ENCODE measurements around the gene HDAC1.
"Not testable (repeated sequence)": the region's sequence is repeated elsewhere in the genome, so short reads cannot be mapped to it uniquely, and the experiment has no call there.

The HDAC1 gene

DNA sequence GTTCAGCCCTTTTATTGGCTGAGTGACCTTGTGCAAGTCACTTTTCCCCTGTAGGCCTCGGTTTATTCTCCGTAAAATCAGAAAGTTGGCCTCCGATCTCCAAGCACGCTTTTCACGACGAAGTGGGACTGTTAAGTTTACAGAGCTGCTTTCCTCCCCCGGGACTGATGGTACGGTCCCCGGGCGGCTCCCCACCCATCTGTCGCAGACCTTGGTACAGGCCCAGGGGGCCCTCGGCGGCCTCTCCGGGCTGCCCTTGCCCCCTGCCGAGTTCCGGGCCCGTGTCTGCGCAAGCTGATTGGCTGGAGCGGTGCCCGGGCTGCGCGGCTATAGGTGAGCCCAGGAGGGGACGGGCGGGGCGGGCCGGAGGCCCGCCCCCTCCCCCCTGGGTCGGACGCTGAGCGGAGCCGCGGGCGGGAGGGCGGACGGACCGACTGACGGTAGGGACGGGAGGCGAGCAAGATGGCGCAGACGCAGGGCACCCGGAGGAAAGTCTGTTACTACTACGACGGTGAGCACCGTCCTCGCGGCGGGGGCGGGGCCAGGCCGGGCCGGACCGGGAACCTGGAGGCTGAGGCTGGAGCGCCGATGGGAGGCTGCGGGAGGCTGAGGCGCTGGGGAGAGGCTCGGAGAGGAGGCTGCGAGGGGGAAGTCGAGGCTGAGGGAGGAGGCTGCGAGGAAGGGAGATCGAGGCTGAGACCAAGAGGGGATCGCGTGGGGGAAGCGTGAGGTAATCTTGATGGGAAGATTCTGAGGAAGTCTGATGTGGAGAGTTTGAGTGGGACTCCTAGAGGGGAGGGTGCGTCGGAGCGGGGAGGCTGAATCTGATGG is at the start of gene HDAC1:
Gene HDAC1, plus strand, starts transcription at position 376 of the 831 bp plus-strand sequence. Its CDS starts 87 bp downstream, at position 463.
- peak; percentile 84 for DNase-seq (ENCODE audit: low spot score)

DNA sequence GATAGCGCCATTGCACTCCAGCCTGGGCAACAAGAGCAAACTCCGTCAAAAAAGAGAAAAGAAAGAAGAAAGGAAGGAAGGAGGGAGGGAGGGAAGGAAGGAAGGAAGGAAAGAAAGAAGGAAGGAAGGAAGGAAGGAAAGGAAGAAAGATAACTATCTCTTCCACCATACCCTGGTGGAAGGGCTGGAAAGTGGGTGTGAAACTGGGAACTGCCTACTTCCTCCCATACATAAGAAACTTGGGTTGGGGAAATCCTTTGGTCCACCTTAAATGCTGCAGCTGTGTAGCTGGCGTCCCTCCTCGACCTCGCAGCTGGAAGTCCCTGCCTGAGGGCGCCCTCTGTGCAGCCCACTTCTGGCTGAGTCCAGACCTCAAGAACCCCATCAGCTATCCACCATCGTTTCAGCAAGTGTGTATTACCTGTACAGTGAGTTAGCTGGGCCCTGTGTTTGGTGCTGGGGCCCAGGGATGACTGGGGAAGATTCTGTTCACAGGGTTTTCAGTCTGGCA is 49.5 kb upstream of the HDAC1 start:
- peak; percentile 73 for DNase-seq (ENCODE audit: low spot score)

DNA sequence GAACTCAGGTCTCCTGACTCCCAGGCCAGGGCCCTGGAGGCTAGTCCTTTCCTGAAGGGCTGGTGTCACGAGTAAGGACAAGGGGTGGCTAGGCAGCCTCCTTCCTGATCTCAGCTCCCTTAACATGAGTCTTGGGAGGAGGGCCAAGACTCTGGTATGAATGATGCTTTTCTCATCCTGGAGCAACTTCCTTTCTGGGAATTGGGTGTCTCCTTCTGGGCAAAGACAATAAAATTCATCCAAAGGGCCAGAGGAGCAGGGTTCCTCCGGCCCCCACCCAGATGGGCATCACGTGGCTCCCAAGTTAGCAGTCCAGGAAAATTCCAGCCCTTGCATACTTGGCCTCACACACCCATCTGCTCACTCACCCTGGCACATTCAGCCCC is 45.0 kb upstream of the HDAC1 start, which contains the start of gene FAM167B:
Gene FAM167B, plus strand, starts transcription at position 335 of the 386 bp plus-strand sequence. CDS start 200 bp downstream, outside the sequence.
- no peak for DNase-seq (ENCODE audit: low spot score)

- no peak for DNase-seq (ENCODE audit: low spot score)
Observed at GRCh38 chr1:32247452-32247851, 44.4 kb upstream of the HDAC1 start.

- DNase-seq (ENCODE audit: low spot score), result no peak
Observed at GRCh38 chr1:32247983-32248889, 43.6 kb upstream of the HDAC1 start.

DNA sequence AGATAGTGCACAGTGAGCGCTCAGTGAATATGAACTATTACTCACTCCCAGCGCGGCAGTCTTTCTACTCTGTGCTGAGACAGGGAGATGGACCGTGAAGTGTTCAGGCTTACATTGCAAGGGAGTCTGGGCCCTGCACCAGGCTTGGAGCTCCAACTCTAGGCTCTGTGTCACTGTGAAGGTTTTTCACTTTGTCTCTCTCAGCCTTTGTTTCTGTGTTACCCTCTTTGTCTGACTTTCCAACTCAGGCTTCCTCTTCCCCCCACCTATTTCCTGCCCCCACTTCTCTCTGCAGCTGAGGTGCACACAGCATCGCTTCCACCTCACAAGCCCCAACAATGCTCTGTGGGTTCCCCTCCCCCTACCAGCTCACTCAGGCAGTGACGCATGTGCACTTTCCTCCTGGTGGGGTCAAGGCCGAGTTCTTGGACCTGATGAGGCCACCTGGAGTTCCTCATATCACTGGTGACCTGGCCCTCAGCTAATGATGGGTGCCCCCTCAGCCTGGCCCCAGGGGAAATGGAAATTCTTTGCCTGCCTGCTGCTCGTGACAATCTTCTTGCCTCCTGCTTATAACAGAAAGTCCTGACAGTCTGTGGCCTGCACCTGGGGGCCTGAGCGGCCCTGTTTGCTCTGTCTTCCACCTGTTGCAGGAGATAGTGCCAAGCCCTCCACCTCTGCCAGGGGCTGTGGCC is 41.9 kb upstream of the HDAC1 start:
- DNase-seq (ENCODE audit: low spot score), result no peak

GRCh38 chr1:32250893-32251716 is 40.8 kb upstream of the HDAC1 start, which contains the start of gene LCK:
Gene LCK (plus strand): TSS chr1:32251265. CDS start chr1:32274330, 23,065 bp downstream.
- no peak for DNase-seq (ENCODE audit: low spot score)

DNA sequence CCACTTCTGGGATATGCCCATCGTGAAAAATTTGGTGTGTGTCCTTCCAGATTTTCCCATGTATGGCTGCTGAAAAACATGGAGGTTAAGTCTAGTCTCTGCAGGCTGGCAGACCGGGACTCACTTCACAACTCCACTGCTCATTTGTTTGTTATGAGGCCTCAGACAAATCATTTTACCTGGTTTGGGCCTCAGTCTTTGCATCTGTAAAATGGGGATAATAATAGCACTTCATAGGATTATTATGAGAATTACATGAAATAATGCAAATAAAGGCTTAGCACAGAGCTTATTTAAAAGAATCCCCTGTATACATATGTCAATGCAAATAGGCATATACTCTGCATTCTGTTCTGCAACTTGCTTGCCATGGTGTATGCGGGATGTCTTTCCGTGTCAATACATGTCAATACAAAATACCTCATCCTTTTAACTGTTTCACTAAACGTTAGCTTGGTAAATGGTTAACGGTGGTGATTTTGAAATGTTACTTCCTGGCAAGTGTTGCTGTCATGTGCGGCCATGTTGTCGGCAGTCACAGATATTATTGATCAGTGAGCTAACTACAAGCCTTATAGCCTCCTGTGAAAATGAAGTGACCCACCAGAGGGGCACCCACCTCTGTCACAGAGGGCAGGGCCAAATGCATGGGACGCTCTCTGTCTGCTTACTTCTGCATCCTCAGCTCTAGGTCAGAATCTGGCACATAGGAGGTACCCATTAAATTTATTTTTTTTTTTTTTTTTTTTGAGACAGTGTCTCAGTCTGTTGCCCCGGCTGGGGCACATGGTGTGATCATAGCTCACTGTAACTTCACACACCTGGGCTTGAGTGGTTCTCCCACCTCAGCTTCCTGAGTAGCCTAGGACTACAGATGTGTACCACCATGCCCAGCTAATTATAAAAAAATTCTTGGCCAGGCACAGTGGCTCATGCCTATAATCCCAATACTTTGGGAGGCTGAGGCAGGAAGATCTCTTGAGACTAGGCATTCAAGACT is 36.5 kb upstream of the HDAC1 start:
- no peak for DNase-seq (ENCODE audit: low spot score)

- DNase-seq (ENCODE audit: low spot score), result no peak
Observed at GRCh38 chr1:32256473-32257226, 35.2 kb upstream of the HDAC1 start.

GRCh38 chr1:32257227-32257508 is 34.7 kb upstream of the HDAC1 start:
- DNase-seq (ENCODE audit: low spot score), result no peak

- DNase-seq (ENCODE audit: low spot score), result not testable (repeated sequence)
Observed at GRCh38 chr1:32263236-32263593, 28.7 kb upstream of the HDAC1 start.

DNA sequence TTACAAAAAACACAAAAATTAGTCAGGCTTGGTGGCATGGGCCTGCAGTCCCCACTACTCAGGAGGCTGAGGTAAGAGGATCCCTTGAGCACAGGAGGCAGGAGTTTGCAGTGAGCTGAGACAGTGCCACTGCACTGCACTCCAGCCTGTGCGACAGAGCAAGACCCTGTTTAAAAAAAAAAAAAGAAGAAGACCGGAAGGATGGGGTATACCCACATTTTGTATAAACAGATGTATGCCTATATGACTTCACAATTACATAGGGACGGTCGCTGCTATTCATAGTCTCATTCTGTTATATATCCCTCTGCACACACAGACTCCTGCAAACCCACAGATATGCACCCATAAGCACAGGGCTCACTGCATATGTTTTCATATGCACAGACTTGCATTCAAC is 28.1 kb upstream of the HDAC1 start:
- no peak for DNase-seq (ENCODE audit: low spot score)

DNA sequence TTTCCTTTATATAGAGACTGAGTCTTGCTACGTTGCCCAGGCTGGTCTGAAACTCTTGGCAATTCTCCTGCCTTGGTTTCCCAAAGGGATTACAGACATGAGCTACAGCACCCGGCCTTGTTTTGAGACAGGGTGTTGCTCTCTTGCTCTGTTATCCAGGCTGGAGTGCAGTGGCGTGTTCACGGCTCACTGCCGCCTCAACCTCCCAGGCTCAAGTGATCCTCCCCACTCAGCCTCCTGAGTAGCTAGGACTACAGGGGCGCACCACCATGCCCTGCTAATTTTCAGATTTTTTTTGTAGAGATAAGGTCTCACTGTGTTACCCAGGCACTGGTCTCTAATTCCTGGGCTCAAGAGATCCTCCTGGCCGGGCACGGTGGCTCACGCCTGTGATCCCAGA is 26.0 kb upstream of the HDAC1 start:
- DNase-seq (ENCODE audit: low spot score), result no peak

DNA sequence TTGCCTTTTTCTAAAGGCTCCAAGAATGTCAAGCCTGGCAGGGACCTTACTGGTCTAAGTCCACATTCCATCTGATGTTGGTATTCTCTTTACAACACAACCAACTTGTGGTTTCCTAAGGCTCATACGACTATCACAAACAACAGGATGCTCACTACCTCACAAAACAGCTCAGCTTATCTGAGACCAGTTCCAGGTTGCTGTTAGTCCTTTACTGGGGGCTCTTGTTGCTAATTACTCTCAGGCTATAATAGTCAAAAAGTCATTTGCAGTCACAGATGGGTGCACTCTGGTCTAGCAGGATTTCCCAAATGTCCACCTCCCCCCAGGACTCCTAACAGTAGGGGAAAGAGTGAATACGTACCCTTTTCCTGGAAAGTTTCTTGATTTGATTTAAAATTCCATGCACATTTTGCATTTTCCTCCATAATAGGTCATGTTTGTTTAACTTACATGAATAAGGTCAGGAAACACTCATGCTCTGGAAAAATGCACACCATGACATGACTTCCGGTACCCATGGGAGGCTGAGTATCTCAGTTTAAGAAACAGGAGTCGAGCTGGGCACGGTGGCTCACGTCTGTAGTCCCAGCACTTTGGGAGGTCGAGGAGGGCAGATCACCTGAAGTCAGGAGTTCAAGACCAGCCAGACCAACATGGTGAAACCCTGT is 24.8 kb upstream of the HDAC1 start:
- DNase-seq (ENCODE audit: low spot score), result no peak

- no peak for DNase-seq (ENCODE audit: low spot score)
Observed at GRCh38 chr1:32269744-32270143, 22.1 kb upstream of the HDAC1 start.

DNA sequence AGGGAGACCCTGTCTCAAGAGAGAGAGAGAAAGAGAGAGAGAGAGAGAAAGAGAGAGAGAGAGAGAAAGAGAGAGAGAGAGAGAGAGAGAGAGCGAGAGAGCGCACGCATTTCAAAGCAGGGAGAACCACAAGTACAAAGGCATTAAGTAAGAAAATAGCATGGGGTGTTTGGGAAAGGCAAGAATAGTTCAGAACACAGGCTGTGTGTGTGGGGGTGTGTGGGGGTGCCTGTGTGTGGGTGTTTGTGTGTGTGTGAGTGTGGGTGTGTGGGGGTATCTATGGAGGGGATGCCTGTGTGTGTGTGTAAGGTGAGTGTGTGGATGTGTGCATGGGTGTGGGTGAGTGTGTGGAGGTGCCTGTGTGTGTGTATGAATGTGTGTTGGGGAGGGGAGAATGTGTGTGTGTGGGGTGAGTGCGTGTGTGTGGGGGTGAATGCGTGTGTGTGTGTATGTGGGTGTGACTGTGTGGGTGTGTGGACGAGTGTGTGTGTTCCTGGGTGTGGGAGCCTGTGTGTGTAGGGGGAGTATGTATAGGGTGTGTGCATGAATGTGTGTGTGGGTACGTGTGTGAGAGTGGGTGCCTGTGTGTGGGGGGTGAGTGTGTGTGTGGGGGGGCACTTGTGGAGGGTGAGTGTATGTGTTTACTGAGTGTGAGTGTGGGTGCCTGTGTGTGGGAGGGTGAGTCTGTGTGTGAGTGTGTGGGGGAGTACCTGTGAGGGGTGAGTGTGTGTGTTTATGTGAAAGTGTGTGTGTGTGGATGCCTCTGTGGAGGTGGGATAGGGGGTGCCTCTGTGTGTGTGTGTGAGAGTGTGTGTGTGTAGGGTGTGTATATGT is 19.1 kb upstream of the HDAC1 start:
- no peak for DNase-seq (ENCODE audit: low spot score)

DNA sequence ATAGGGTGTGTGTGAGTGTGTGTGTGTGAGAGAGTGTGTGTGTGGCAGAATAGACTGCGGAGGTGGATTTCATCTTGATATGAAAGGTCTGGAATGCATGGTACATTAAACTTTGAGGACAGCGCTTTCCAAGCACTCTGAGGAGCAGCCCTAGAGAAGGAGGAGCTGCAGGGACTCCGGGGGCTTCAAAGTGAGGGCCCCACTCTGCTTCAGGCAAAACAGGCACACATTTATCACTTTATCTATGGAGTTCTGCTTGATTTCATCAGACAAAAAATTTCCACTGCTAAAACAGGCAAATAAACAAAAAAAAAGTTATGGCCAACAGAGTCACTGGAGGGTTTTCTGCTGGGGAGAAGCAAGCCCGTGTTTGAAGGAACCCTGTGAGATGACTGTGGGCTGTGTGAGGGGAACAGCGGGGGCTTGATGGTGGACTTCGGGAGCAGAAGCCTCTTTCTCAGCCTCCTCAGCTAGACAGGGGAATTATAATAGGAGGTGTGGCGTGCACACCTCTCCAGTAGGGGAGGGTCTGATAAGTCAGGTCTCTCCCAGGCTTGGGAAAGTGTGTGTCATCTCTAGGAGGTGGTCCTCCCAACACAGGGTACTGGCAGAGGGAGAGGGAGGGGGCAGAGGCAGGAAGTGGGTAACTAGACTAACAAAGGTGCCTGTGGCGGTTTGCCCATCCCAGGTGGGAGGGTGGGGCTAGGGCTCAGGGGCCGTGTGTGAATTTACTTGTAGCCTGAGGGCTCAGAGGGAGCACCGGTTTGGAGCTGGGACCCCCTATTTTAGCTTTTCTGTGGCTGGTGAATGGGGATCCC is 18.3 kb upstream of the HDAC1 start:
- no peak for DNase-seq (ENCODE audit: low spot score)

Measured in pons (tissue), 1 donor.